Gastroesophageal sphincter (tissue), 4 donors: ENCODE data around the gene RAPGEF1. TPM values are rescaled to one million over a fixed set of nuclear protein-coding genes. Genes with fewer than 3 reads are reported as not detected.

Experiments
- ATAC-seq: fragments of 150-250 bp; one replicate; pipeline ENCODE4 v1.9.1; 2016; ENCODE audit warnings: mild to moderate bottlenecking, moderate library complexity
- H3K27ac ChIP-seq, 4 donors: fragments of 200-600 bp; sonication (generic) in 3 of 4; 1 replicate in 3 of 4; 2 replicates in 1 of 4; pipeline ENCODE4 v1.5.1; 2016 to 2019
- H3K27me3 ChIP-seq: fragments of 200-600 bp; sonication (generic); one replicate; pipeline ENCODE4 v1.5.1; 2019
- H3K36me3 ChIP-seq, 2 donors: fragments of 200-600 bp; sonication (generic); one replicate each; pipeline ENCODE4 v1.5.1; 2019; ENCODE audit warnings: control low read depth in 1 of 2
- H3K4me1 ChIP-seq, 3 donors: fragments of 200-600 bp; sonication (generic); 1 replicate in 2 of 3; 2 replicates in 1 of 3; pipeline ENCODE4 v1.5.1; 2016 to 2019; ENCODE audit warnings: control low read depth in 2 of 3
- H3K4me3 ChIP-seq, 2 donors: fragments of 200-600 bp; sonication (generic); one replicate each; pipeline ENCODE4 v1.5.1; 2019; ENCODE audit warnings: mild to moderate bottlenecking in 1 of 2, moderate library complexity in 1 of 2
- H3K9me3 ChIP-seq, 3 donors: fragments of 200-600 bp; sonication (generic); one replicate each; pipeline ENCODE4 v1.5.1; 2017 to 2019; ENCODE audit warnings: control low read depth in 2 of 3
- EP300 ChIP-seq: sonication (generic); formaldehyde crosslinking; IDR thresholded peaks from one replicate; pipeline ENCODE4 v1.6.1; 2017; ENCODE audit warnings: antibody characterized with exemption, mild to moderate bottlenecking
- POLR2A ChIP-seq, 2 donors: fragments of 450-650 bp; IDR thresholded peaks; one replicate each; pipeline ENCODE4 v1.6.1; 2017; ENCODE audit warnings: antibody characterized with exemption in 2 of 2, mild to moderate bottlenecking in 2 of 2, moderate library complexity in 1 of 2
- POLR2AphosphoS5 ChIP-seq: sonication (generic); formaldehyde crosslinking; IDR thresholded peaks from one replicate; pipeline ENCODE4 v1.6.1; 2017; ENCODE audit warnings: antibody characterized with exemption
- WGBS, 2 donors: methylation state at CpG; one replicate each; pipeline ENCODE4 v1.1.5; 2018; ENCODE audit warnings: low coverage in 1 of 2; 5-methylcytosine and 5-hydroxymethylcytosine counted together
- total RNA-seq, 4 donors: library from RNA; depleted of rRNA; stranded (reverse); fragments of >200 nt; gene quantifications; one replicate each; pipeline ENCODE4 v1.1.0, GENCODE V29; 2016
- TF ChIP-seq, protein P1 (sequence below), 4 experiments: fragments of 200-600 bp in 2 of 4; fragments of 450-650 bp in 2 of 4; sonication (generic) in 1 of 4; IDR thresholded peaks; one replicate each; pipeline ENCODE4 v1.5.1; 2017 to 2019; ENCODE audit warnings: antibody characterized with exemption in 4 of 4, mild to moderate bottlenecking in 2 of 4, moderate library complexity in 2 of 4

The RAPGEF1 gene
- total RNA-seq, 4 donors from 2014 or later: 47.5 to 162 (median 77.6) TPM

DNA sequence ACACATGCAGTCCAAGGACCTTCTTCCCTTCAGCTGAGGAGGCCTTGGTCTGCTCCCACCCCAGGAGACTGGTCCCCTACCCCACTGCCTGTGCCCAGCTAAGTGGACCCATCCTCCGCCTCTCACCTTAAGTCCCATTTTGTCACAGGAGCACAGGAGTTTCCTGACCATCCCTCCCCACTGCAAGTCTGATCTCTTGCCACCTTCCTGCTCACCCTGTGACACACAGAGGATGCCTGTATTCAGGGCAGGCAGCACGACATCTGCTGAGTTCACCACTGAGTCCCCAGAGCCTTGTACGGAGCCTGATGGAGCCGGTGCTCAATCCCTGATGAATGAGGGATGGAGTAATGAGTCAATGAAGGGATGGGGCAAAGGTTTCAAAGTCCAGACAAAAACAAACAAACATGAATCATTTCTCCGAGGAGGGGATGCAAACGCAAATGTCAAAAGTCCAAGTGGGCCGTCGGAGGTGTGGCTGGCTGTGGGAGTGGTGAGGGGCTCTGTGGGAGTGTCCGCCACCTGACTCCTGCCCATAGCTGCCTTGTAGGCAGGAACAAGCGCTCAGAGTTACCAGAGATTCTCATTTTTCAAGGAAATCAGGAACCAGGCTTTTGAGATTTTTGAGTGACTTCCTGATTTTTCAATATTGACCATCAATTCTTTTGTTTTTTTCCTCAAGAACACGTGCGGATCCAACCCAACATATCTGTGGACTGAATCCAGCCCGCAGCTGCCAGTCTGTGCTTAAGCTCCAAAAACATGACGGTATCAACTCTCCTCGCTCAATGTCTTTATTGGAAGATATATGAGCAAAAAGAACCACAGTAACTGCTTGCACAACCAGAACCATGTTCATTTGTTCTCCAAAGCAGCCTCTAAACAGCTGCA is 4.4 kb downstream of the RAPGEF1 start:
- ATAC-seq: no peak
- Histone ChIP-seq H3K4me1 (peaks cover 11 to 86% (median 58%) of the 10 kb centered on the region in 3 donors), H3K4me3 (no peak overlapping the region), H3K36me3 (no peaks in the 10 kb centered on the region), H3K27me3 (no peaks in the 10 kb centered on the region), H3K9me3 (no peaks in the 10 kb centered on the region), H3K27ac (peak overlapping the region in 3 of 4 donors; percentile 55 to 66 (median 64))
- TF ChIP-seq EP300 (no peak), POLR2A (IDR thresholded peaks at IDR 0.05) (no peak), POLR2AphosphoS5 (no peak)
- TF ChIP-seq, protein P1, sequence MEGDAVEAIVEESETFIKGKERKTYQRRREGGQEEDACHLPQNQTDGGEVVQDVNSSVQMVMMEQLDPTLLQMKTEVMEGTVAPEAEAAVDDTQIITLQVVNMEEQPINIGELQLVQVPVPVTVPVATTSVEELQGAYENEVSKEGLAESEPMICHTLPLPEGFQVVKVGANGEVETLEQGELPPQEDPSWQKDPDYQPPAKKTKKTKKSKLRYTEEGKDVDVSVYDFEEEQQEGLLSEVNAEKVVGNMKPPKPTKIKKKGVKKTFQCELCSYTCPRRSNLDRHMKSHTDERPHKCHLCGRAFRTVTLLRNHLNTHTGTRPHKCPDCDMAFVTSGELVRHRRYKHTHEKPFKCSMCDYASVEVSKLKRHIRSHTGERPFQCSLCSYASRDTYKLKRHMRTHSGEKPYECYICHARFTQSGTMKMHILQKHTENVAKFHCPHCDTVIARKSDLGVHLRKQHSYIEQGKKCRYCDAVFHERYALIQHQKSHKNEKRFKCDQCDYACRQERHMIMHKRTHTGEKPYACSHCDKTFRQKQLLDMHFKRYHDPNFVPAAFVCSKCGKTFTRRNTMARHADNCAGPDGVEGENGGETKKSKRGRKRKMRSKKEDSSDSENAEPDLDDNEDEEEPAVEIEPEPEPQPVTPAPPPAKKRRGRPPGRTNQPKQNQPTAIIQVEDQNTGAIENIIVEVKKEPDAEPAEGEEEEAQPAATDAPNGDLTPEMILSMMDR (IDR thresholded peaks at IDR 0.05): no peak
- 73 to 78% methylated on average over 10 to 11 of the region's 15 CpGs for WGBS, 2 donors

DNA sequence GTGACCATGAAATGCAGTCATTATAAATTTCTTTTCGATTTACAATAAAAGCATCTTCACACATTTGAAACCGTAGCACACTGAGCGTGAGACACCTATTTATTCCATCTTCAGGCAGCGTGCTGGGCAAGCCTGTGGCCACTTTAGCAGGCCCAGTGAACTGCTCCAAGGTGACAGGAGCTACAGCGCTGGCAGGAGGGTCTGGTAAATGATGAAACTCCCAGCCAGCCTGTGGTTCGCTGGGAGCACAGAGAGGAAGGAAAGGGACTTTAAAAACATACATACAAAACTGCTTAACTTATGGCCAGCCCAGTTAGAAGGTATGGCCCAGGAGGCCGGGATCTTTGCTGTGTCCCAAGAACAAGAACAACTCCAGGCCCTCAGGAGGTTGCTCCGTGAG is 5.1 kb downstream of the RAPGEF1 start:
- H3K4me1 ChIP-seq: peaks cover 11 to 91% (median 58%) of the 10 kb centered on the region in 3 donors
- WGBS, 2 donors: 86 to 90% methylated on average over 5 to 7 of the region's 8 CpGs
- TF ChIP-seq, protein P1 (IDR thresholded peaks at IDR 0.05): no peak
- TF ChIP-seq EP300 (no peak), POLR2AphosphoS5 (no peak), POLR2A (IDR thresholded peaks at IDR 0.05) (no peak)
- ATAC-seq: no peak
- H3K27me3 ChIP-seq: no peaks in the 10 kb centered on the region
- no peaks in the 10 kb centered on the region for H3K36me3 ChIP-seq
- no peak overlapping the region for H3K4me3 ChIP-seq
- peak overlapping the region in 3 of 4 donors; percentile 55 to 66 (median 64) for H3K27ac ChIP-seq
- H3K9me3 ChIP-seq: no peaks in the 10 kb centered on the region

DNA sequence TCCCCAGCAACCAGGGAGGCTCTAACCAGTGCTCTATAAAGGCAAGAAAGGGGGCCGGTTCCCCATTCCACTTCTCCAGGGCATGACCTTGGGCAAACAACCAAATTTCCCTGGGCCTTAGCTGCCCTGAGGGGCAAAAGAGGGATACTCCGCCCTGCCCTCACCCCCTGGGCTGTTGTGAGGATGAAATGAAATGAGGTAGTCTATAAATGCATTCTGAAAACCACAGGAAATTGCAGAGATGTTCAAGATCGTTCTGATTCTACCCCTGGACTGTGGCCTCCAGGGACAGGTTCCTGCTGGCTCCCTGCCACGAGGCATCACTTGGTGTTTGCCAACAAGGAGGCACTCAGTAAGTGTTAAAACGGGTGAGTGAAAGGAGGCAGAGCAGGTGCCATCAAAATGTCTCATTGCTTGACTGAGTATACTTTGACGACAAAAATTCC is 5.7 kb downstream of the RAPGEF1 start:
- H3K9me3 ChIP-seq: no peaks in the 10 kb centered on the region
- TF ChIP-seq POLR2A (IDR thresholded peaks at IDR 0.05): no peak
- no peak for TF ChIP-seq EP300
- TF ChIP-seq, protein P1 (IDR thresholded peaks at IDR 0.05): no peak
- no peak for TF ChIP-seq POLR2AphosphoS5
- no peak overlapping the region for H3K4me3 ChIP-seq
- H3K27me3 ChIP-seq: no peaks in the 10 kb centered on the region
- 24 to 29% methylated on average over 4 to 6 of the region's 6 CpGs for WGBS, 2 donors
- H3K4me1 ChIP-seq: peaks cover 11 to 97% (median 60%) of the 10 kb centered on the region in 3 donors
- ATAC-seq: no peak
- peak overlapping the region in 3 of 4 donors; percentile 64 to 78 (median 66) for H3K27ac ChIP-seq
- no peaks in the 10 kb centered on the region for H3K36me3 ChIP-seq

GRCh38 chr9:131733541-131734061 is 6.3 kb downstream of the RAPGEF1 start:
- Histone ChIP-seq H3K27me3 (no peaks in the 10 kb centered on the region), H3K9me3 (no peaks in the 10 kb centered on the region), H3K4me3 (no peak overlapping the region), H3K4me1 (peaks cover 11 to 97% (median 56%) of the 10 kb centered on the region in 3 donors), H3K36me3 (no peaks in the 10 kb centered on the region), H3K27ac (peak overlapping the region in 3 of 4 donors; percentile 64 to 78 (median 66))
- TF ChIP-seq POLR2A (IDR thresholded peaks at IDR 0.05): no peak
- no peak for TF ChIP-seq POLR2AphosphoS5
- TF ChIP-seq, protein P1 (IDR thresholded peaks at IDR 0.05): no peak
- TF ChIP-seq EP300: no peak
- WGBS, 2 donors: 13 to 66% methylated on average over 3 to 13 of the region's 16 CpGs
- peak; percentile 45 for ATAC-seq
